NCI-H2029 (cell line): ENCODE results near the gene UBE2A.

Experiments
- DNase-seq: peaks from one replicate; lab custom pipeline; 2025; lab: John Stamatoyannopoulos, UW

UBE2A gene

GRCh38 chrX:119574394-119575266, at the start of gene UBE2A:
UBE2A (plus strand) TSS chrX:119574563; CDS start chrX:119574712, 149 bp downstream.
- DNase-seq, result peak; percentile 49

GRCh38 chrX:119529345-119530276, 44.8 kb upstream of the UBE2A start:
- no peak for DNase-seq

- no peak for DNase-seq
Measured at GRCh38 chrX:119537487-119537886, 36.9 kb upstream of the UBE2A start.

- DNase-seq, result no peak
Measured at GRCh38 chrX:119539872-119540271, 34.5 kb upstream of the UBE2A start.

- DNase-seq, result no peak
Measured at GRCh38 chrX:119541188-119541587, 33.2 kb upstream of the UBE2A start.

GRCh38 chrX:119549327-119550016, 24.9 kb upstream of the UBE2A start:
- DNase-seq, result no peak

- DNase-seq, result no peak
Measured at GRCh38 chrX:119552508-119552907, 21.9 kb upstream of the UBE2A start.

GRCh38 chrX:119565107-119565663, 9.2 kb upstream of the UBE2A start, which contains the start of gene STEEP1:
STEEP1 (minus strand) TSS chrX:119565409; CDS start chrX:119565355, 54 bp downstream.
- DNase-seq, result peak; percentile 85

- no peak for DNase-seq
Measured at GRCh38 chrX:119570351-119570835, 4.0 kb upstream of the UBE2A start.

GRCh38 chrX:119573222-119573621, 1.1 kb upstream of the UBE2A start:
- no peak for DNase-seq

- no peak for DNase-seq
Measured at GRCh38 chrX:119573840-119574393, 446 bp upstream of the UBE2A start.

- DNase-seq, result no peak
Measured at GRCh38 chrX:119579414-119579813, 5.1 kb downstream of the UBE2A start.

GRCh38 chrX:119583431-119584059, 9.2 kb downstream of the UBE2A start:
- DNase-seq, result no peak

GRCh38 chrX:119589810-119590209, 15.4 kb downstream of the UBE2A start:
- DNase-seq, result no peak

- no peak for DNase-seq
Measured at GRCh38 chrX:119602701-119603255, 28.4 kb downstream of the UBE2A start.

- no peak for DNase-seq
Measured at GRCh38 chrX:119604766-119605463, 30.6 kb downstream of the UBE2A start.

- no peak for DNase-seq
Measured at GRCh38 chrX:119605464-119606279, 31.3 kb downstream of the UBE2A start.

- DNase-seq, result peak; percentile 76
Measured at GRCh38 chrX:119606280-119607017, 32.1 kb downstream of the UBE2A start, which contains the start of gene NKRF. NKRF (minus strand) TSS chrX:119606424.
